Measurements from ENCODE around the gene ZBTB39.

DNA sequence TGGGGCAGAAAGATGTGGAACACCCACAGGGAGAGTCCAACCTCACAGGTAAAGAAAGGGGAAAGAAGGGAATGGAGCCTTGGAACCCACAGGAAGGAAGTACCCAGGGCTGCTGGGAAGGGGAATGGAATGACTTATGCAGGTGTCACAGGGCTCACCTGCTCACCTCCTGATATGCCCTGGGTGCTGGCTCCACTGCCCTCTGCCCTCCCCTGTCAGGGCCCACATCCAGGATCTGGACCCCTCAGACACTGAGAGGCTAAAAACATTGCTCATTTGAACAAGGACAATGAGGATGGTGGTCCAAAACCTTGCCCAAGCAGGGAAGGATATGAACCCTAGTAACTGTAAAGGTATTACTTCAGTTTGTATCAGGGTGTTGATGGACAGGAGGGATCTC, 19.3 kb downstream of the ZBTB39 start:
- TF ChIP-seq, protein P1, sequence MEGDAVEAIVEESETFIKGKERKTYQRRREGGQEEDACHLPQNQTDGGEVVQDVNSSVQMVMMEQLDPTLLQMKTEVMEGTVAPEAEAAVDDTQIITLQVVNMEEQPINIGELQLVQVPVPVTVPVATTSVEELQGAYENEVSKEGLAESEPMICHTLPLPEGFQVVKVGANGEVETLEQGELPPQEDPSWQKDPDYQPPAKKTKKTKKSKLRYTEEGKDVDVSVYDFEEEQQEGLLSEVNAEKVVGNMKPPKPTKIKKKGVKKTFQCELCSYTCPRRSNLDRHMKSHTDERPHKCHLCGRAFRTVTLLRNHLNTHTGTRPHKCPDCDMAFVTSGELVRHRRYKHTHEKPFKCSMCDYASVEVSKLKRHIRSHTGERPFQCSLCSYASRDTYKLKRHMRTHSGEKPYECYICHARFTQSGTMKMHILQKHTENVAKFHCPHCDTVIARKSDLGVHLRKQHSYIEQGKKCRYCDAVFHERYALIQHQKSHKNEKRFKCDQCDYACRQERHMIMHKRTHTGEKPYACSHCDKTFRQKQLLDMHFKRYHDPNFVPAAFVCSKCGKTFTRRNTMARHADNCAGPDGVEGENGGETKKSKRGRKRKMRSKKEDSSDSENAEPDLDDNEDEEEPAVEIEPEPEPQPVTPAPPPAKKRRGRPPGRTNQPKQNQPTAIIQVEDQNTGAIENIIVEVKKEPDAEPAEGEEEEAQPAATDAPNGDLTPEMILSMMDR (conservative IDR thresholded peaks at IDR 0.05; ENCODE audit: low read length): no peak
- TF ChIP-seq EZH2phosphoT487 (IDR thresholded peaks at IDR 0.05; ENCODE audit: borderline replicate concordance): no peak
